Stimulated activated CD8-positive, alpha-beta memory T cell treated with anti-CD3 and anti-CD28 coated beads, Interleukin-12 subunit alpha, Interleukin-12 subunit beta, amount 100 ng/mL, for 24 hours (primary cell): ENCODE data around the gene DUS2.

Experiments used
- DNase-seq: peaks from one replicate; pipeline ENCODE4 v3.0.0-alpha.2; 2020; ENCODE audit errors: extremely low read depth

The DUS2 gene

DNA sequence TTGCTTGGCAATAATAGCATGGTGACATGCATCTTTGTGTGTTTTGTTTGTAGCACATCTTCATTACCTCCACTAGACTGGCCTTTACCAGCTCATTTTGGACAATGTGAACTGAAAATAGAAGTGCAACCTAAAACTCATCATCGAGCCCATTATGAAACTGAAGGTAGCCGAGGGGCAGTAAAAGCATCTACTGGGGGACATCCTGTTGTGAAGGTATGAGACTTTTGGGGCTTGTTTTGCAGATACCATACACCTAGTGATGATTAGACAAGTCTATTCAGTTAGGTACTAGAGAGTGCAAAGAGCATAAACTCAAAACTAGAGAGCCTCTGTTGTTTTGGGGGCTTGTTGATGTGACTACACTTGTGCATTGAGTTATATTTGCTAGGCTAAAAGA is 103.3 kb downstream of the DUS2 start:
- DNase-seq: no peak

DNA sequence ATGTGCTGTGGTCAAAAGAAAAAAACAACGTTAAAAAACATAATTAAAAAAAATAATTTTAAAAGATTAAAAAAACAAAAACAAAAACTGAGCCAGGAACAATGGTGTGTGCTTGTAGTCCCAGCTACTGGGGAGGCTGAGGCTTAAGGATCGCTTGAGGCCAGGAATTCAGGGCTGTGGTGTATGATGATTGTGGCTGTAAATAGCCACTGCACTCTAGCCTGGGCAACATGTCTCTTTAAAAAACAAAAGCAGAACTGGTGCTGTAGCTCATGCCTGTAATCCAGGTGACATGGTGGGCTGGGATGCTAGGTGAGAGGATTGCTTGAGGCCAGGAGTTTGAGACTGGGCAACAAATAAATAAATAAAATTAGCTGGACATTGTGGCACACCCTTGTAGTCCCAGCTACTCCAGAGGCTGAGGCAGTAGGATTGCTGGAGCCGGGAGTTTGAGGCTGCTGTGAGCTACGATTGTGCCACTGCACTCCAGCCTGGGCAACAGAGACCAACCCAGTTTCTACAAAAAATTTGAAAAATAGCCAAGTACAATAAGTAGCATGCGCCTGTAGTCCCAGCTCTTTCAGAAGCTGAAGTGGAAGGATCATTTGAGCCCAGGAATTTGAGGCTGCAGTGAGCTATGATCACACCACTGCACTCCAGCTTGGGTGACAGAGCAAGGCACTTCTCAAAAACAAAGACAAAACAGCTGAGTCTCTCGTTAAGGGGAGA is 105.7 kb downstream of the DUS2 start:
- DNase-seq: no peak
